Measurements from ENCODE around the gene CTSK.

DNA sequence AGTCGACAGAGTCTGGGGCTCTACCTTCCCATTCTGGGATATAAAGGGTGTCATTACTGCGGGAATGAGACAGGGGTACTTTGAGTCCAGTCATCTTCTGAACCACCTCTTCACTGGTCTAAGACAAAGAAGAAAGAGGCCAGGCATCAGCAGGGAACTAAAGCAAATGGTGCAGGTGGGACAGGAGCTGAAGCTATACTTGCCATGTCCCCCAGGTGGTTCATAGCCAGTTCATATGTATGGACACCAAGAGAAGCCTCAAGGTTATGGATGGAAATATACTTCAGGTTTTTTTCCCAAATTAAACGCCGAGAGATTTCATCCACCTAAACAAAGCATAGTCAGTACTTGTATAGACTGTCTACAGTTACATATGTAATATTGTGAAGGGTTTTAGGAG lies 2.2 kb downstream of the CTSK start:
- TF ChIP-seq, protein P1, sequence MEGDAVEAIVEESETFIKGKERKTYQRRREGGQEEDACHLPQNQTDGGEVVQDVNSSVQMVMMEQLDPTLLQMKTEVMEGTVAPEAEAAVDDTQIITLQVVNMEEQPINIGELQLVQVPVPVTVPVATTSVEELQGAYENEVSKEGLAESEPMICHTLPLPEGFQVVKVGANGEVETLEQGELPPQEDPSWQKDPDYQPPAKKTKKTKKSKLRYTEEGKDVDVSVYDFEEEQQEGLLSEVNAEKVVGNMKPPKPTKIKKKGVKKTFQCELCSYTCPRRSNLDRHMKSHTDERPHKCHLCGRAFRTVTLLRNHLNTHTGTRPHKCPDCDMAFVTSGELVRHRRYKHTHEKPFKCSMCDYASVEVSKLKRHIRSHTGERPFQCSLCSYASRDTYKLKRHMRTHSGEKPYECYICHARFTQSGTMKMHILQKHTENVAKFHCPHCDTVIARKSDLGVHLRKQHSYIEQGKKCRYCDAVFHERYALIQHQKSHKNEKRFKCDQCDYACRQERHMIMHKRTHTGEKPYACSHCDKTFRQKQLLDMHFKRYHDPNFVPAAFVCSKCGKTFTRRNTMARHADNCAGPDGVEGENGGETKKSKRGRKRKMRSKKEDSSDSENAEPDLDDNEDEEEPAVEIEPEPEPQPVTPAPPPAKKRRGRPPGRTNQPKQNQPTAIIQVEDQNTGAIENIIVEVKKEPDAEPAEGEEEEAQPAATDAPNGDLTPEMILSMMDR (conservative IDR thresholded peaks at IDR 0.05; ENCODE audit: low read length), result no peak
- no peak for TF ChIP-seq EZH2phosphoT487 (IDR thresholded peaks at IDR 0.05; ENCODE audit: borderline replicate concordance, low read depth, low read length)

All from OCI-LY7 (cell line).